Coronary artery (tissue), 2 donors: ENCODE data around the gene OR2C3.

Source experiments
- DNase-seq: peaks from one replicate; pipeline ENCODE4 v3.0.0-alpha.2; 2017; ENCODE audit warnings: low spot score
- H3K27ac ChIP-seq, 2 donors: fragments of 200-600 bp; sonication (generic); one replicate each; pipeline ENCODE4 v1.5.1; 2016 to 2019
- H3K4me3 ChIP-seq: fragments of 200-600 bp; sonication (generic); 2 replicates; pipeline ENCODE4 v1.5.1; 2016; ENCODE audit warnings: mild to moderate bottlenecking, moderate library complexity
- CTCF ChIP-seq: fragments of 200-600 bp; sonication (generic); IDR thresholded peaks from one replicate; pipeline ENCODE4 v1.5.1; 2019; ENCODE audit warnings: antibody characterized with exemption

The OR2C3 gene

GRCh38 chr1:247557926-247558674 is 21.9 kb upstream of the OR2C3 start:
- H3K27ac ChIP-seq, result no peak overlapping the region
- TF ChIP-seq CTCF, result no peak
- no peak overlapping the region for H3K4me3 ChIP-seq
- no peak for DNase-seq

GRCh38 chr1:247552231-247552630 is 16.0 kb upstream of the OR2C3 start:
- Histone ChIP-seq H3K4me3 (no peak overlapping the region), H3K27ac (no peak overlapping the region)
- no peak for DNase-seq
- no peak for TF ChIP-seq CTCF

- Histone ChIP-seq H3K27ac (no peak overlapping the region), H3K4me3 (no peak overlapping the region)
- TF ChIP-seq CTCF, result no peak
- DNase-seq, result no peak
Measured at GRCh38 chr1:247551721-247552120, 15.5 kb upstream of the OR2C3 start.

GRCh38 chr1:247548769-247549182 is 12.5 kb upstream of the OR2C3 start, which contains the start of gene GCSAML:
Gene GCSAML (plus strand): TSS chr1:247549134. CDS start chr1:247549192, 58 bp downstream.
- no peak for DNase-seq
- no peak for TF ChIP-seq CTCF
- no peak within 1 kb of the TSS for H3K4me3 ChIP-seq
- H3K27ac ChIP-seq, result no peak within 1 kb of the TSS

GRCh38 chr1:247548092-247548491 is 11.9 kb upstream of the OR2C3 start:
- H3K4me3 ChIP-seq, result no peak overlapping the region
- DNase-seq, result no peak
- no peak overlapping the region for H3K27ac ChIP-seq
- no peak for TF ChIP-seq CTCF

GRCh38 chr1:247542811-247543210 is 6.6 kb upstream of the OR2C3 start:
- no peak for TF ChIP-seq CTCF
- Histone ChIP-seq H3K27ac (no peak overlapping the region), H3K4me3 (no peak overlapping the region)
- DNase-seq, result no peak

- no peak for DNase-seq
- no peak for TF ChIP-seq CTCF
- H3K4me3 ChIP-seq, result no peak overlapping the region
- H3K27ac ChIP-seq, result no peak overlapping the region
Measured at GRCh38 chr1:247540581-247540980, 4.3 kb upstream of the OR2C3 start.
